Measurements from ENCODE around the gene GRAMD1A.

The GRAMD1A gene

GRCh38 chr19:35053667-35054293, 53.7 kb downstream of the GRAMD1A start:
- DNase-seq = no peak
- ATAC-seq = no peak

- no peak for DNase-seq
- no peak for ATAC-seq
These were observed 54.5 kb downstream of the GRAMD1A start for GRCh38 chr19:35054626-35055025.

- ATAC-seq = no peak
- no peak for DNase-seq
These were observed 55.6 kb downstream of the GRAMD1A start for GRCh38 chr19:35055715-35056179.

- DNase-seq = no peak
- no peak for ATAC-seq
These were observed 56.5 kb downstream of the GRAMD1A start for GRCh38 chr19:35056513-35057063.

GRCh38 chr19:35058370-35058769, 58.2 kb downstream of the GRAMD1A start:
- ATAC-seq = no peak
- DNase-seq = no peak

GRCh38 chr19:35059006-35059798, 59.1 kb downstream of the GRAMD1A start:
- no peak for DNase-seq
- ATAC-seq = no peak

GRCh38 chr19:35059799-35060091, 59.6 kb downstream of the GRAMD1A start:
- DNase-seq (no peak), ATAC-seq (no peak)

GRCh38 chr19:35060160-35060855, 60.2 kb downstream of the GRAMD1A start:
- DNase-seq = no peak

GRCh38 chr19:35061583-35062373, 61.7 kb downstream of the GRAMD1A start:
- DNase-seq (no peak), ATAC-seq (no peak)

More at GRCh38 chr19:35060160-35060855, 60.2 kb downstream of the GRAMD1A start:
- ATAC-seq = no peak

GRCh38 chr19:35062942-35063341, 62.8 kb downstream of the GRAMD1A start:
- ATAC-seq = no peak

GRCh38 chr19:35063940-35064818, 64.1 kb downstream of the GRAMD1A start:
- DNase-seq (no peak), ATAC-seq (peak; percentile 60)

More at GRCh38 chr19:35062942-35063341, 62.8 kb downstream of the GRAMD1A start:
- no peak for DNase-seq

GRCh38 chr19:35065574-35065973, 65.5 kb downstream of the GRAMD1A start:
- ATAC-seq (no peak), DNase-seq (no peak)

GRCh38 chr19:35066121-35066520, 66.0 kb downstream of the GRAMD1A start:
- ATAC-seq = no peak

GRCh38 chr19:35066691-35067563, 66.8 kb downstream of the GRAMD1A start:
- peak; percentile 96 for DNase-seq

More at GRCh38 chr19:35066121-35066520, 66.0 kb downstream of the GRAMD1A start:
- DNase-seq = no peak

GRCh38 chr19:35068941-35069634, 69.0 kb downstream of the GRAMD1A start:
- no peak for DNase-seq
- ATAC-seq = no peak

More at GRCh38 chr19:35066691-35067563, 66.8 kb downstream of the GRAMD1A start:
- ATAC-seq = peak; percentile 92

- no peak for DNase-seq
- no peak for ATAC-seq
These were observed 69.6 kb downstream of the GRAMD1A start for GRCh38 chr19:35069696-35070095.

GRCh38 chr19:35070471-35070870, 70.3 kb downstream of the GRAMD1A start:
- ATAC-seq = no peak
- no peak for DNase-seq

- ATAC-seq (no peak), DNase-seq (no peak)
These were observed 73.4 kb downstream of the GRAMD1A start for GRCh38 chr19:35073516-35073915.

- no peak for ATAC-seq
These were observed 73.8 kb downstream of the GRAMD1A start for GRCh38 chr19:35073941-35074340.

More at GRCh38 chr19:35073941-35074340, 73.8 kb downstream of the GRAMD1A start:
- DNase-seq = no peak
